ENCODE measurements around the gene TEX50.
"Not testable (repeated sequence)": the region's sequence is repeated elsewhere in the genome, so short reads cannot be mapped to it uniquely, and the experiment has no call there.

Gene TEX50

GRCh38 chr1:173669491-173669941 is 34.4 kb downstream of the TEX50 start, which contains the start of gene ANKRD45:
ANKRD45 (minus strand) TSS chr1:173669851; CDS start chr1:173659418, 10,433 bp downstream.
- H3K4me1 ChIP-seq (ENCODE audit: control insufficient read depth, low read length): peaks cover 12% of the 10 kb centered on the region
- no peak within 1 kb of the TSS for H3K27ac ChIP-seq (ENCODE audit: low read depth, low read length)
- no peaks in the 10 kb centered on the region for H3F3A ChIP-seq (ENCODE audit: control insufficient read depth, insufficient read depth)
- H4K20me1 ChIP-seq (ENCODE audit: control insufficient read depth, insufficient read depth, low read depth, low read length): no peaks in the 10 kb centered on the region
- peak within 1 kb of the TSS; percentile 66 for H3K4me2 ChIP-seq (ENCODE audit: low read length)
- no peaks in the 10 kb centered on the region for H3K9me3 ChIP-seq (ENCODE audit: control insufficient read depth, insufficient read depth, low read length)
- TF ChIP-seq EZH2phosphoT487 (IDR thresholded peaks at IDR 0.05; ENCODE audit: borderline replicate concordance, low read length): no peak
- TF ChIP-seq, protein P1, sequence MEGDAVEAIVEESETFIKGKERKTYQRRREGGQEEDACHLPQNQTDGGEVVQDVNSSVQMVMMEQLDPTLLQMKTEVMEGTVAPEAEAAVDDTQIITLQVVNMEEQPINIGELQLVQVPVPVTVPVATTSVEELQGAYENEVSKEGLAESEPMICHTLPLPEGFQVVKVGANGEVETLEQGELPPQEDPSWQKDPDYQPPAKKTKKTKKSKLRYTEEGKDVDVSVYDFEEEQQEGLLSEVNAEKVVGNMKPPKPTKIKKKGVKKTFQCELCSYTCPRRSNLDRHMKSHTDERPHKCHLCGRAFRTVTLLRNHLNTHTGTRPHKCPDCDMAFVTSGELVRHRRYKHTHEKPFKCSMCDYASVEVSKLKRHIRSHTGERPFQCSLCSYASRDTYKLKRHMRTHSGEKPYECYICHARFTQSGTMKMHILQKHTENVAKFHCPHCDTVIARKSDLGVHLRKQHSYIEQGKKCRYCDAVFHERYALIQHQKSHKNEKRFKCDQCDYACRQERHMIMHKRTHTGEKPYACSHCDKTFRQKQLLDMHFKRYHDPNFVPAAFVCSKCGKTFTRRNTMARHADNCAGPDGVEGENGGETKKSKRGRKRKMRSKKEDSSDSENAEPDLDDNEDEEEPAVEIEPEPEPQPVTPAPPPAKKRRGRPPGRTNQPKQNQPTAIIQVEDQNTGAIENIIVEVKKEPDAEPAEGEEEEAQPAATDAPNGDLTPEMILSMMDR (IDR thresholded peaks at IDR 0.05; ENCODE audit: low read depth, low read length, poor library complexity, severe bottlenecking): no peak
- peak within 1 kb of the TSS; percentile 62 for H3K4me3 ChIP-seq (ENCODE audit: low read length)
- H3K27me3 ChIP-seq (ENCODE audit: control insufficient read depth, low read length): peaks cover 3% of the 10 kb centered on the region; the same call in 1 of the 2 replicates
- H3K36me3 ChIP-seq (ENCODE audit: control insufficient read depth, low read length): no peaks in the 10 kb centered on the region
- H3K79me2 ChIP-seq (ENCODE audit: control insufficient read depth, low read length): no peaks in the 10 kb centered on the region
- no peaks in the 10 kb centered on the region for H3K9me2 ChIP-seq (replicated peaks; ENCODE audit: control insufficient read depth, low read length)

GRCh38 chr1:173674496-173674895 is 39.4 kb downstream of the TEX50 start:
- not testable (repeated sequence) for H4K20me1 ChIP-seq (ENCODE audit: control insufficient read depth, insufficient read depth, low read depth, low read length); H3K9me3 ChIP-seq (ENCODE audit: control insufficient read depth, insufficient read depth, low read length); H3K4me3 ChIP-seq (ENCODE audit: low read length); H3K79me2 ChIP-seq (ENCODE audit: control insufficient read depth, low read length); H3K4me2 ChIP-seq (ENCODE audit: low read length); H3K27me3 ChIP-seq (ENCODE audit: control insufficient read depth, low read length); H3K36me3 ChIP-seq (ENCODE audit: control insufficient read depth, low read length); H3K4me1 ChIP-seq (ENCODE audit: control insufficient read depth, low read length); H3K9me2 ChIP-seq (replicated peaks; ENCODE audit: control insufficient read depth, low read length); H3K27ac ChIP-seq (ENCODE audit: low read depth, low read length); H3F3A ChIP-seq (ENCODE audit: control insufficient read depth, insufficient read depth)

DNA sequence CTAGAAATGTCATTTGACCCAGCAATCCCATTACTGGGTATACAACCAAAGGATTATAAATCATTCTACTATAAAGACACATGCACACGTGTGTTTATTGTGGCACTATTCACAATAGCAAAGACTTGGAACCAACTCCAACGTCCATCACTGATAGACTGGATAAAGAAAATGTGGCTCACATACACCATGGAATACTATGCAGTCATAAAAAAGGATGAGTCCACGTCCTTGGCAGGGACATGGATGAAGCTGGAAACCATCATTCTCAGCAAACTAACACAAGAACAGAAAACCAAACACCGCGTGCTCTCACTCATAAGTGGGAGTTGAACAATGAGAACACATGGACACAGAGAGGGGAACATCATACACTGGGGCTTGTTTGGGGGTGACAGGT is 45.0 kb downstream of the TEX50 start:
- not testable (repeated sequence) for H3K4me2 ChIP-seq (ENCODE audit: low read length); H3K9me3 ChIP-seq (ENCODE audit: control insufficient read depth, insufficient read depth, low read length); H3K36me3 ChIP-seq (ENCODE audit: control insufficient read depth, low read length); H3K27me3 ChIP-seq (ENCODE audit: control insufficient read depth, low read length); H3K4me3 ChIP-seq (ENCODE audit: low read length); H3F3A ChIP-seq (ENCODE audit: control insufficient read depth, insufficient read depth); H3K4me1 ChIP-seq (ENCODE audit: control insufficient read depth, low read length); H3K27ac ChIP-seq (ENCODE audit: low read depth, low read length); H3K9me2 ChIP-seq (replicated peaks; ENCODE audit: control insufficient read depth, low read length); H4K20me1 ChIP-seq (ENCODE audit: control insufficient read depth, insufficient read depth, low read depth, low read length); H3K79me2 ChIP-seq (ENCODE audit: control insufficient read depth, low read length)

GRCh38 chr1:173682184-173682583 is 47.0 kb downstream of the TEX50 start:
- TF ChIP-seq, protein P1 (IDR thresholded peaks at IDR 0.05; ENCODE audit: low read depth, low read length, poor library complexity, severe bottlenecking): no peak
- TF ChIP-seq EZH2phosphoT487 (IDR thresholded peaks at IDR 0.05; ENCODE audit: borderline replicate concordance, low read length): no peak
- no peaks in the 10 kb centered on the region for H3K27me3 ChIP-seq (ENCODE audit: control insufficient read depth, low read length)

DNA sequence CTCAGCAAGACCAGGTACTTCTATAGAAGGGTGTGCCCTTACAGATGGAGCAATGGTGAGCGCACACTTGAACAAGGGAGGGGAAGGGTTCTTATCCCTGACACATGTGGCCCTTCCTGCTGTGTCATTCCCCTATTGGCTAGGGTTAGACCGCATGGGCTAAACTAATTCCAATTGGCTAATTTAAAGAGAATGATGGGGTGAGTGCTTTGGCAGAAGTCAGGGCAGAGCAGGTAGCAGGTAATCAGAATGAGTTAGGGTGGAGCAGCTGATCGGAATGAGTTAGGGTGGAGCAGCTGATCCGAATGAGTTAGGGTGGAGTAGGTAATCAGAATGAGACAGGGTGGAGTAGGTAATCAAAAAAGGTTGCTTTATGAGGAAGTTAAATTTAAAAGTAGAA is 48.7 kb downstream of the TEX50 start:
- not testable (repeated sequence) for H4K20me1 ChIP-seq (ENCODE audit: control insufficient read depth, insufficient read depth, low read depth, low read length); H3K4me3 ChIP-seq (ENCODE audit: low read length); H3K9me3 ChIP-seq (ENCODE audit: control insufficient read depth, insufficient read depth, low read length); H3K36me3 ChIP-seq (ENCODE audit: control insufficient read depth, low read length); H3K79me2 ChIP-seq (ENCODE audit: control insufficient read depth, low read length); H3K9me2 ChIP-seq (replicated peaks; ENCODE audit: control insufficient read depth, low read length); H3K4me2 ChIP-seq (ENCODE audit: low read length); H3K27me3 ChIP-seq (ENCODE audit: control insufficient read depth, low read length); H3F3A ChIP-seq (ENCODE audit: control insufficient read depth, insufficient read depth); H3K27ac ChIP-seq (ENCODE audit: low read depth, low read length); H3K4me1 ChIP-seq (ENCODE audit: control insufficient read depth, low read length)

More at GRCh38 chr1:173682184-173682583, 47.0 kb downstream of the TEX50 start:
- Histone ChIP-seq H4K20me1 (ENCODE audit: control insufficient read depth, insufficient read depth, low read depth, low read length) (no peaks in the 10 kb centered on the region), H3K79me2 (ENCODE audit: control insufficient read depth, low read length) (no peaks in the 10 kb centered on the region), H3K36me3 (ENCODE audit: control insufficient read depth, low read length) (no peaks in the 10 kb centered on the region), H3K4me1 (ENCODE audit: control insufficient read depth, low read length) (no peaks in the 10 kb centered on the region), H3K4me2 (ENCODE audit: low read length) (no peak overlapping the region), H3F3A (ENCODE audit: control insufficient read depth, insufficient read depth) (no peaks in the 10 kb centered on the region), H3K4me3 (ENCODE audit: low read length) (no peak overlapping the region), H3K9me3 (ENCODE audit: control insufficient read depth, insufficient read depth, low read length) (no peaks in the 10 kb centered on the region), H3K27ac (ENCODE audit: low read depth, low read length) (no peak overlapping the region), H3K9me2 (replicated peaks; ENCODE audit: control insufficient read depth, low read length) (no peaks in the 10 kb centered on the region)

DNA sequence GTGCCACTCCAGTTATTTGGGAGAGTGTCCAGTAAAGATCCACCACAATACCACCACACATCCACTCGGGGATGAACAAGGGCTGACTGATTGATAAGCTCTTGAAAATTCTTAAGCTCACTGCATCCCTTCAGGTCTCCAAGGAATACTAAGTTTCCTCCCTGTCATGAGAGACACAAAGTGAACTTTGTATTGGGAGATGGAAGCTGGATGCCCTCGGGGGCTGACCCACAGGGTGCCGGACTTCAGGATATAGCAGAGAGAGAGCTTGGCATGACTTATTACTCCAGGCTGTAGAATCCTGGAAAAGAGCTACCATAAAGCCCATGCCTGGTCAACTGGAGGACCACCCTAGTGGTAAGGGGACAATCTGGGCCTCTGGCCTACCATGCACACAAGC is 50.0 kb downstream of the TEX50 start:
- H3K4me2 ChIP-seq (ENCODE audit: low read length); H3K4me3 ChIP-seq (ENCODE audit: low read length); H3K79me2 ChIP-seq (ENCODE audit: control insufficient read depth, low read length); H4K20me1 ChIP-seq (ENCODE audit: control insufficient read depth, insufficient read depth, low read depth, low read length); H3K27me3 ChIP-seq (ENCODE audit: control insufficient read depth, low read length); H3K9me3 ChIP-seq (ENCODE audit: control insufficient read depth, insufficient read depth, low read length); H3K36me3 ChIP-seq (ENCODE audit: control insufficient read depth, low read length); H3F3A ChIP-seq (ENCODE audit: control insufficient read depth, insufficient read depth); H3K9me2 ChIP-seq (replicated peaks; ENCODE audit: control insufficient read depth, low read length); H3K27ac ChIP-seq (ENCODE audit: low read depth, low read length): not testable (repeated sequence)
- H3K4me1 ChIP-seq (ENCODE audit: control insufficient read depth, low read length): peaks cover 10% of the 10 kb centered on the region

All from DOHH2 (cell line).